H9 (cell line): ENCODE results near the gene SHANK1. TPM values are rescaled to one million over a fixed set of nuclear protein-coding genes. Genes with fewer than 3 reads are reported as not detected.

Experiments
- DNase-seq: peaks from one replicate; pipeline ENCODE4 v3.0.0-alpha.2; 2017
- H2AFZ ChIP-seq: one replicate; pipeline ENCODE4 v1.6.1; 2013; ENCODE audit warnings: mild to moderate bottlenecking, low read length, control low read depth, moderate library complexity
- H2AK5ac ChIP-seq: 2 replicates; pipeline ENCODE4 v1.6.1; 2013; ENCODE audit warnings: low read length, control low read depth, mixed read lengths; ENCODE audit not compliant: insufficient read length
- H2BK120ac ChIP-seq: one replicate; pipeline ENCODE4 v1.6.1; 2013; ENCODE audit warnings: low read depth, mild to moderate bottlenecking, low read length, control low read depth, inconsistent platforms; ENCODE audit not compliant: poor library complexity, severe bottlenecking
- H2BK12ac ChIP-seq: 2 replicates; pipeline ENCODE4 v1.6.1; 2013; ENCODE audit warnings: low read length, control low read depth, mixed read lengths, low read depth; ENCODE audit not compliant: insufficient read length
- H2BK15ac ChIP-seq: 2 replicates; pipeline ENCODE4 v1.6.1; 2013; ENCODE audit warnings: low read depth, low read length, control low read depth
- H2BK20ac ChIP-seq: one replicate; pipeline ENCODE4 v1.6.1; 2013; ENCODE audit warnings: low read depth, mild to moderate bottlenecking, low read length, control low read depth, inconsistent platforms; ENCODE audit not compliant: poor library complexity, severe bottlenecking
- H2BK5ac ChIP-seq: 2 replicates; pipeline ENCODE4 v1.6.1; 2013; ENCODE audit warnings: low read length, control low read depth, mixed read lengths; ENCODE audit not compliant: insufficient read length
- H3K14ac ChIP-seq: 2 replicates; pipeline ENCODE4 v1.6.1; 2013; ENCODE audit warnings: low read length, control low read depth; ENCODE audit not compliant: insufficient read depth
- H3K18ac ChIP-seq: 2 replicates; pipeline ENCODE4 v1.6.1; 2013; ENCODE audit warnings: low read depth, mild to moderate bottlenecking, mixed read lengths, low read length, control low read depth; ENCODE audit not compliant: insufficient read length
- H3K23ac ChIP-seq: 2 replicates; pipeline ENCODE4 v1.6.1; 2013; ENCODE audit warnings: low read length, control low read depth, mixed read lengths, low read depth; ENCODE audit not compliant: insufficient read length
- H3K23me2 ChIP-seq: 2 replicates; pipeline ENCODE4 v1.6.1; 2013; ENCODE audit warnings: low read depth, mild to moderate bottlenecking, mixed read lengths, low read length, control low read depth; ENCODE audit not compliant: insufficient read length, poor library complexity, severe bottlenecking
- H3K27ac ChIP-seq: 2 replicates; pipeline ENCODE4 v1.5.1; 2013; ENCODE audit warnings: low read length, control low read depth, mixed read lengths, low read depth; ENCODE audit not compliant: insufficient read length
- H3K27me3 ChIP-seq: 2 replicates; pipeline ENCODE4 v1.6.1; 2013; ENCODE audit warnings: low read length, control low read depth, inconsistent platforms; ENCODE audit not compliant: insufficient read depth
- H3K4ac ChIP-seq: 2 replicates; pipeline ENCODE4 v1.6.1; 2013; ENCODE audit warnings: low read depth, mild to moderate bottlenecking, control low read depth, inconsistent platforms, low read length, moderate library complexity
- H3K4me1 ChIP-seq: 2 replicates; pipeline ENCODE4 v1.6.1; 2013; ENCODE audit warnings: low read length, control low read depth, inconsistent platforms; ENCODE audit not compliant: insufficient read depth
- H3K4me2 ChIP-seq: 2 replicates; pipeline ENCODE4 v1.6.1; 2013; ENCODE audit warnings: low read length, control low read depth, mixed read lengths; ENCODE audit not compliant: insufficient read length, insufficient read depth
- H3K56ac ChIP-seq: 2 replicates; pipeline ENCODE4 v1.6.1; 2013; ENCODE audit warnings: low read depth, mild to moderate bottlenecking, mixed read lengths, low read length, control low read depth; ENCODE audit not compliant: insufficient read length
- H3K79me1 ChIP-seq: 2 replicates; pipeline ENCODE4 v1.6.1; 2013; ENCODE audit warnings: low read depth, mild to moderate bottlenecking, moderate library complexity, low read length, control low read depth, inconsistent platforms; ENCODE audit not compliant: insufficient read depth, poor library complexity, severe bottlenecking
- H3K79me2 ChIP-seq: 2 replicates; pipeline ENCODE4 v1.6.1; 2013; ENCODE audit warnings: low read length, control low read depth, inconsistent platforms; ENCODE audit not compliant: insufficient read depth
- H3K9ac ChIP-seq: 2 replicates; pipeline ENCODE4 v1.6.1; 2013; ENCODE audit warnings: low read length, control low read depth, mixed read lengths; ENCODE audit not compliant: insufficient read length; ENCODE audit errors: extremely low read depth
- H3K9me3 ChIP-seq: one replicate; pipeline ENCODE4 v1.6.1; 2013; ENCODE audit warnings: low read depth, low read length, inconsistent platforms; ENCODE audit not compliant: control insufficient read depth
- H3T11ph ChIP-seq: one replicate; pipeline ENCODE4 v1.6.1; 2013; ENCODE audit warnings: mild to moderate bottlenecking, low read length, control low read depth, inconsistent platforms
- H4K20me1 ChIP-seq: one replicate; pipeline ENCODE4 v1.6.1; 2013; ENCODE audit not compliant: control insufficient read depth, insufficient read length, insufficient read depth
- H4K5ac ChIP-seq: 2 replicates; pipeline ENCODE4 v1.6.1; 2013; ENCODE audit warnings: low read depth, mild to moderate bottlenecking, mixed read lengths, low read length, control low read depth; ENCODE audit not compliant: insufficient read length
- H4K8ac ChIP-seq: replicated peaks from 2 replicates; pipeline ENCODE4 v1.6.1; 2013; ENCODE audit warnings: low read length, control low read depth, mixed read lengths, low read depth; ENCODE audit not compliant: insufficient read length
- H4K91ac ChIP-seq: 2 replicates; pipeline ENCODE4 v1.6.1; 2013; ENCODE audit warnings: low read depth, mild to moderate bottlenecking, moderate library complexity, mixed read lengths, low read length, control low read depth; ENCODE audit not compliant: insufficient read length
- H3K27ac Mint-ChIP-seq, 3 experiments: 2 replicates in 2 of 3; 3 replicates in 1 of 3; pipeline ENCODE4 v1.8.0; 2020 to 2021; ENCODE audit warnings: mixed read lengths in 3 of 3, mild to moderate bottlenecking in 1 of 3, moderate library complexity in 1 of 3
- H3K27me3 Mint-ChIP-seq: 2 replicates; pipeline ENCODE4 v1.8.0; 2021; ENCODE audit warnings: low read depth, mild to moderate bottlenecking, moderate library complexity, mixed read lengths
- H3K36me3 Mint-ChIP-seq, 3 experiments: 2 replicates in 2 of 3; 3 replicates in 1 of 3; pipeline ENCODE4 v1.8.0; 2020 to 2021; ENCODE audit warnings: low read depth in 3 of 3, mixed read lengths in 3 of 3; ENCODE audit not compliant: insufficient read depth in 1 of 3
- H3K4me1 Mint-ChIP-seq, 2 experiments: 2 replicates each; pipeline ENCODE4 v1.8.0; 2020; ENCODE audit warnings: mixed read lengths in 2 of 2
- H3K4me3 Mint-ChIP-seq, 2 experiments: 2 replicates in 1 of 2; 3 replicates in 1 of 2; pipeline ENCODE4 v1.8.0; 2020 to 2021; ENCODE audit warnings: mild to moderate bottlenecking in 2 of 2, mixed read lengths in 2 of 2, moderate library complexity in 1 of 2
- H3K9me3 Mint-ChIP-seq, 2 experiments: 2 replicates in 1 of 2; 3 replicates in 1 of 2; pipeline ENCODE4 v1.8.0; 2020; ENCODE audit warnings: mild to moderate bottlenecking in 2 of 2, mixed read lengths in 2 of 2, moderate library complexity in 1 of 2
- CTCF ChIP-seq: fragments of 200-600 bp; sonication (generic); conservative IDR thresholded peaks from 3 replicates; pipeline ENCODE4 v1.8.0; 2021; ENCODE audit warnings: antibody characterized with exemption, mild to moderate bottlenecking
- WGBS: extraction: QIAGEN DNeasy Blood & Tissue Kit; methylation state at CpG from one replicate; pipeline ENCODE4 v1.1.7; 2013; ENCODE audit warnings: missing lambda C conversion rate, low lambda C conversion rate, mixed read lengths; ENCODE audit not compliant: insufficient read length; ENCODE audit errors: extremely low coverage; 5-methylcytosine and 5-hydroxymethylcytosine counted together
- total RNA-seq: library from RNA; stranded (reverse); gene quantifications from 2 replicates; pipeline ENCODE4 v1.2.1, GENCODE V29; 2021

SHANK1 gene
- total RNA-seq, 1 experiment from 2014 or later: 1.7 TPM

- Mint-ChIP-seq H3K4me3 (no peak overlapping the region), H3K4me1 (peaks cover 11 to 35% of the 10 kb centered on the region in 2 experiments), H3K27me3 (peaks cover 52% of the 10 kb centered on the region), H3K9me3 (peaks cover 5 to 7% of the 10 kb centered on the region in 2 experiments; a peak in 4 of 5 replicates), H3K27ac (0 out of 7 replicates have a peak overlapping the region, but pooled peaks of 1 of the 3 experiments have one; percentile 4), H3K36me3 (no peaks in the 10 kb centered on the region; a peak in 1 of 7 replicates)
- WGBS: no CpG with 5 or more reads among the region's 2 CpGs
- no peaks in the 10 kb centered on the region for H3K79me1 ChIP-seq
- no peak overlapping the region for H2BK20ac ChIP-seq
- no peak overlapping the region for H3K56ac ChIP-seq
- no peak overlapping the region for H2BK5ac ChIP-seq
- no peak overlapping the region for H3T11ph ChIP-seq
- no peak overlapping the region for H2BK120ac ChIP-seq
- no peak overlapping the region for H2BK15ac ChIP-seq
- H3K9ac ChIP-seq: no peak overlapping the region
- no peak overlapping the region for H3K4ac ChIP-seq
- H2AK5ac ChIP-seq: no peak overlapping the region
- no peak overlapping the region for H4K91ac ChIP-seq
- H3K18ac ChIP-seq: no peak overlapping the region
- no peak overlapping the region for H4K5ac ChIP-seq
- no peak overlapping the region for H3K23ac ChIP-seq
- peaks cover 4% of the 10 kb centered on the region; the same call in 1 of the 2 replicates for H3K4me1 ChIP-seq
- no peak for DNase-seq
- no peak overlapping the region for H4K8ac ChIP-seq
- H3K79me2 ChIP-seq: no peaks in the 10 kb centered on the region
- no peak overlapping the region for H3K27ac ChIP-seq
- no peaks in the 10 kb centered on the region for H3K27me3 ChIP-seq
- no peak overlapping the region for H2BK12ac ChIP-seq
- no peaks in the 10 kb centered on the region for H4K20me1 ChIP-seq
- H3K14ac ChIP-seq: no peak overlapping the region
- TF ChIP-seq CTCF: no peak
- no peak overlapping the region for H3K4me2 ChIP-seq
- H2AFZ ChIP-seq: no peak overlapping the region
- H3K23me2 ChIP-seq: no peaks in the 10 kb centered on the region
- H3K9me3 ChIP-seq: no peaks in the 10 kb centered on the region
These were observed 68.4 kb downstream of the SHANK1 start for GRCh38 chr19:50651174-50651573.
